ENCODE measurements around the gene KAZN.

KAZN gene

DNA sequence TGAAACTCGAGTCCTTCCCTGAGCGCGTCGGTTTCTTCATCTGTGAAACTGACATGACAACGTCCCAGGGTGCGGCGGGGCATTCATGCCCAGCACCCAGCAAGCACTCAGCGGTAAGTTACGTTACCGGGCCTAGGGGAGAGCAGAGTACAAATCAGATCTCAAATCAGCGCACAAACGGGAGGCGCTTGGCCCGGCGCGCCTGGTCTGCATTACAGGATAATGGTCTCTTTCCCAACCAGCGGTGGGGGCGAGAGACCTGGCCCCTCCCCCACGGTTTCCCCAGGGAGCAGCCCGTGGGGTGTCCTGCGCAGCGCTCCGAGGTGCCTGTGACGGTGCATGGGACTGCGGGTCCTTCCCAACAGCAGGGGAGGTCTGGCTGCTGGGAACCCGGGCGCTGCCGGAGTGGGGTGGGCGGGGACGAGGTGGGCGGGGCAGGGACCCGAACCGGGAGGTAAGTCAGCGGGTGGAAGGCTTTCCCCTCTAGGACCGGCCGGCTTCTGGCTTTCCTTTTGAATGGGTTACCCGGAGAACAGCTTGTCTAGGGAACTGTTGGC is 556.1 kb downstream of the KAZN start:
- peak; percentile 61 for DNase-seq

DNA sequence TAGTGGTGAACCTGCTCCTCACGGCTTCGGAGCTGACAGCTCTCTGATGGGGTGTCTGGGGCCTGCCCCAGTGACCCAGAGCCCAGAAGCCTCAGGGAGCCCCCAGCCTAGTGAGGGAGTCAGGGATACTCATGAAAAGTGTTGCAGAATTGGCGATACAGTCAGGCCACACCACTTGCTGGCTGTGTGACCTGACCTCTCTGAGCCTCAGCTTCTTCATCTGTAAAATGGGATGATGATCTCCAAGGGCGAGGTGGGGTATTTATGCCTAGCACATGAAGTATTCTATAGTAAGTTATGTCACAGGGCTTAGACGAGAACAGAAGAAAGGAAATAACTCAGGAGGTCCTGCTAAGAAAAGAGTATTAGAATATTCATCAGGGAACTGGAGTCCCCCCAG is 556.7 kb downstream of the KAZN start:
- DNase-seq, result no peak

DNA sequence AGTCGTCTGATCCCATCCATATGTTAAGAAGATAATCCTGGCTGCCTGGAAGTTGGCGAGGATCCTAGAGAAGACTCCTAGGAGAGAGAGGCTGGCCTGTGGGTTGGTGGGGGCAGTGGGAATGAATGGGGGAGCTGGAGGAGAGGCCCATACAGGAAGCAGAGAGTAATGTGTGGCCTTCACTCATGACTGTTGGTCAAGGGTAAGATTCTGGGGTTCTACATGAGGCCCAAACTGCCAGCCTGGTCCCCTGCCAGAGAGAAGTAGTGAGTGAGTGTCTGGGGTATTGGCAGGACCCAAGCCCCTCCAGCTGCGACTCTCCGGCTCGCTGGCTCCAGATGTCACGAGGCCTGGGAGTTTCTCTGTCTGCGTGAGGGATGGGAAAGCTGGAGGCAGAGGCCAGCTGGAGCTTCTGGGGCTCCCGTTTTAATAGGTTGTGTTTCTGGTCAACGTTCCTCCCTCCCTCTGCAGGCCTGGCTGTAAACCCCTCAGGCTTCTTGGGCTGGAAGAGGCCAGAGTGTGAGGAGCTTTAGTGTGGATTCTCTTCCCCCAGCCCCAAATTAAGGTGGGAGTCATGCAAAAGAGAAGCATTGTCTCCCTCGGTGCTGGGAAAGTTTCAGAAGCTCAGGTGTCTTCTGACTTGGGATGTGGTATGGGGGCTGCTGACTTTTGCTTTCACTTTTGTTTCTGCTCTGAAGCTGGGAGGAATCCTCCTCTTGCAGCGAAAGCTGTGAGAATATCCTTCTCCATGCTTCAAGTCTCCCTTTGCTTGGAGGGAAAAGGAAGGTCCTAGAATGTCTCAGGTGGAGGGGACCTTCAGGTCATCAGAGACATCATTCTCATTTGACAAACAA is 557.6 kb downstream of the KAZN start:
- peak; percentile 68 for DNase-seq

DNA sequence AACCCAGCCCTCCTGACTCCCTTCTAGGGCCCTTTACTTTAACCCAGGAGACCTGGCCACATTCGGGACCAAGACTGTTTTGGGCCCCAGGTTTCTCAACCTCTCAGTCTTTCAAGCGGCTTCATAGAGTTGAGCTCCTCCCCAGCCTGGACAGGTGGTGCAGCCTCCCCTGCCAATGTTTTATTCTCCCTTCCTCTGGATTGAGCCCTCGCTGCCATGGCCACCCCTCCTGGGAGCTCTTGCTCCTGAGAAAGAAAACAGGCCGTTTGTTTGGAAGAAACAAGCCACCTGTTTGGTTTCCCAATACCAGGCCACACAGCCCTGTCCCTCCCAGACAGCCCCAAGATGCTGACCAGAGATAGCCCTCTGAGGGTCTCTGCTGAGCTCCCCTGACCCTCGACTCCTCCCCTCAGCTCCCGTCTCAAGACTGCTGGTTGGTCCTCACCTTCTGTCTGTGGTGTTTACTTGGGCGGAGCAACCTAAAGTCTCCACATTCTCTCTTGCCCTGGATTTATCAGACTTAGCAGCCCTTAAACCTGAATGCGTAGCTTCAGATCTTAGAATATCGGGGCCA is 558.4 kb downstream of the KAZN start:
- no peak for DNase-seq

DNA sequence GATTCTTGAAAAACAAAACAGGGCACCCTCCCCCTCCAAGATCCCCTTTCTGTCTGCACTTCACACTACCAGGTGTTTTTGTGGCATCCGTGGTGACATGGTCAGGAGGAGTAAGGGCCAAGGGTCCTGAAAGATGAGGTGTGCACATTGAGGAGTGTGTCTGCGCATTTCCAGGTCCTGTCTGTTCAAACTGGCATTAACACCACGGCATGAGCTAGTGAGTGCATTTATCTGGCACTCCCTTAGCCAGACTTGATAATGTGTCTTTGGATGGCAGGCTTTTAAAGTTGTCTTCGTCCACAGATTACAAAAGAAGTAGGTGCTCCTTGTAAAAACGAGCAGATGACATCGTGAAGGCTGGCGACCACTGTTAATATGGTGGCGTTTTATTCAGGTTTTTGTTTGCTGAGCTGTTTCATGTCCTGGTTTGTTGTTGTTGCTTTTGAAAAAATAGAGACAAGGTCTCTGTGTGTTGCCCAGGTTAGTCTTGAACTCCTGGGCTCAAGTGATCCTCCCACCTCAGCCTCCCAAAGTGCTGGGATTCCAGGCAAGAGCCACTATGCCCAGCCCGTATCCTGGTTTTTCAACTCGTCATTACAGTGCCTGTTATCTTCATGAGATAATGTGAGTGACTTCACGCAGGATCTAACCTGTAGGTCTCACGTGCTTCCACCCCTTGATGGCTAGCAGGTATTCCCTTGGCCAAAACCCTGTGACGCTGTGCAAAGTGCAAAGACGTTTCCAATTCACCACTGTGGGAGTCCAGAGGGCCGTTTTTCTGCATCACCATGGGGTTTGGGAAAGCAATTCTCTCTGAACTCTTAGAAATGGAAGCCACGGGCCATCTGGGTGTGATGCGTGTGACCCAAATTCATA is 559.3 kb downstream of the KAZN start:
- no peak for DNase-seq

DNA sequence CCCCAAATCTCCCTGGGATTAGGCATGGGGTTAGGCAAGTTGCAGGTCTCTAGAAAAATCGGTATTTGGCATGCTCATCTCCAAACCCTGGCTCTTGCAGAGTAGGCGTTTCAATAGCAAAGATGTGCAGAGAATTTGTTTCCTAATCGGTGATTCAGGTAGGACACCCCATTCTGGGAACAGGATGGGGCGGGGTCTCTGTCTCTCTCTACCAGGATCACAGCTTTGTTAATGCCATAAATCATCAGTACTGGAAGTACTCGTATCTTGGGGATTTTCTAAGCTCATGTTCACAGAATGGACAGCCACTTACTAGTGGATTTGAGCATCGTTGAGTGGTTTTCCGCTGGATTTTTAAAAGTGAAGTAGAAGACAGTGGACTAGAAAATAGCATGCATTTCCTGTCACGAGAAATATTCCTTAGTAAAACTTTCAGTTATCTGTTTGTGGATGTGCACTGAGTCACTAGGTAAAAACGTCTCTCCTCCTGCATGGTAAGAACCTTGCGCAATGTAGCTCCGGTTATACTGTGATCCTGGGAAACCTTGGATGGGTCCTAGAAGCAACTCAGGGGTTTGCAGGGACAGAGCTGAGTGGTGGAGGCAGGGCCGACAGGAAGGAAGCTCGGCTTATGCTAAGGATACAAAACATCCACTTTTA is 560.2 kb downstream of the KAZN start:
- DNase-seq, result no peak

DNA sequence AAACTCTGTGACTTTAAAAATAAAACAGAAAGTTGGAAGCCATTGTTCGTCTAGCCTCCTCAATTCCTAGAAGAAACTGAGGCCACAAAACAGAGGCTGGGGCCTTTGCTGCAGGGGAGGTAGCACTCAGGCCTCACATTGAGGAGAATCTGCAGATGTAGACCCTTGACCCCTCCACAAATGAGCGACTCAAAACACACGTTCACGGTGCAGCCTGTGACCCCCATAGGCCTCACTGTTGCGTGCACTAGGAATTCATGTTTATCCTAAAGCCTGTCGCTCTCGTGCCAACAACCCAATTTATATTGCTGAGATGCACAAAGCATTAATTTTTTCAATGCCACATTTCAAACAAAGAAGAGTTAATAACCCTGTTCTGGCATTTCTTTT is 560.7 kb downstream of the KAZN start:
- DNase-seq, result no peak

DNA sequence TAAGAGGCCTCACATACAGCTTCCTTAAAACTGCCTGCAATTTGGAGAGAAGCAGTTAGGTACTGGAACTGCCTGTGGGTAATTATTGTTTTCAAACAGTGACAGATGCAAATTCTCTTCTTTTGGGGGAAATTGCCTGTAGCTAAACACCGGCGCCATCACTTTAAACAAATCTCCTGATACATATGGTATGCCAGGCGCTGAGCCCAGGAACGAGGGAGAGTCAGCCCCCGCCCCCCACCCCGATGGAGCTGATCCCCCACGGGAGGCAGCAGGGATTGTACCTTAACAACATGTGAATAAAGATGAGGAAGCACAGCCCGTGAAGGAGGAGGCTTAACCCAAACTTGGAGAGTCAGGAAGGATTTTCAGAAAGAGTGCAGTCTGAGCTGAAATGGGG is 562.1 kb downstream of the KAZN start:
- DNase-seq, result no peak

DNA sequence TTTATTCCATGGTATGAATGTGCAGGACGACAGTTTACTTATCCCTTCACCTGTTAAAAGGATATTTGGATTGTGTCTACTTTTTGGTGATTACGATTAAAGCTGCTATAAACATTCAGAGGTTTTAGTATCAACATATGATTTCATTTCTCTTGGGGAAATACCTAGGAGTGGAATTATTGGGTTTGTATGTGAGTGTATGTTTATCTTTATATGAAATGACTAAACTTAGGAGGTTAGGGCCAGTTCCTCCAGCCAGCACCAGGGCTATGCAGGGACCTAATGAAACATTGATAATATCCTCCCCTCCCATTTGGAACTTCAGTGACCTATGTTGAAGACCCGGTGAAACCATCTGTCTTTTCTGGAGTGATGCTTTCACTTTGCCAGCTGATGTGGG is 568.9 kb downstream of the KAZN start:
- no peak for DNase-seq
